Activated CD4-positive, alpha-beta T cell treated with anti-CD3 and anti-CD28 coated beads, Interleukin-2, Interleukin-6, amounts not matched to agents 100 ng/mL and 50 ng/mL, durations not matched to agents 16 hours and 8 hours (primary cell): Measurements from ENCODE around the gene ZNF317.

ENCODE experiments used
- DNase-seq: peaks from one replicate; pipeline ENCODE4 v3.0.0-alpha.2; 2020

ZNF317 gene

GRCh38 chr19:9140159-9140874 is at the start of gene ZNF317:
Gene ZNF317 (plus strand): TSS chr19:9140397. CDS start chr19:9156017, 15,620 bp downstream.
- DNase-seq = peak; percentile 94

GRCh38 chr19:9107375-9107774 is 32.8 kb upstream of the ZNF317 start, which contains the start of gene OR7G2:
Gene OR7G2 (minus strand): TSS chr19:9107475. CDS start chr19:9103243, 4,232 bp downstream.
- no peak for DNase-seq

- DNase-seq = no peak
Measured at GRCh38 chr19:9109959-9110358, 30.2 kb upstream of the ZNF317 start.

GRCh38 chr19:9115307-9115813 is 24.8 kb upstream of the ZNF317 start, which contains the start of gene OR7G1:
Gene OR7G1 (minus strand): TSS chr19:9115763. CDS start chr19:9115763, 0 bp downstream.
- no peak for DNase-seq

GRCh38 chr19:9116547-9116946 is 23.6 kb upstream of the ZNF317 start:
- DNase-seq = no peak

GRCh38 chr19:9126900-9127405 is 13.2 kb upstream of the ZNF317 start, which contains the start of gene OR7G3:
Gene OR7G3 (minus strand): TSS chr19:9126950. CDS start chr19:9126950, 0 bp downstream.
- DNase-seq = no peak

GRCh38 chr19:9128171-9128570 is 12.0 kb upstream of the ZNF317 start:
- no peak for DNase-seq

- DNase-seq = no peak
Measured at GRCh38 chr19:9130965-9131364, 9.2 kb upstream of the ZNF317 start.

GRCh38 chr19:9132422-9132821 is 7.8 kb upstream of the ZNF317 start:
- no peak for DNase-seq

GRCh38 chr19:9139609-9140158 is 513 bp upstream of the ZNF317 start:
- no peak for DNase-seq

- DNase-seq = no peak
Measured at GRCh38 chr19:9144920-9145319, 4.7 kb downstream of the ZNF317 start.

GRCh38 chr19:9146882-9147281 is 6.7 kb downstream of the ZNF317 start:
- no peak for DNase-seq

- DNase-seq = no peak
Measured at GRCh38 chr19:9148697-9149096, 8.5 kb downstream of the ZNF317 start.

- no peak for DNase-seq
Measured at GRCh38 chr19:9149997-9150396, 9.8 kb downstream of the ZNF317 start.

GRCh38 chr19:9150650-9151049 is 10.5 kb downstream of the ZNF317 start:
- no peak for DNase-seq

- DNase-seq = no peak
Measured at GRCh38 chr19:9151367-9151766, 11.2 kb downstream of the ZNF317 start.

GRCh38 chr19:9155591-9155990 is 15.4 kb downstream of the ZNF317 start:
- no peak for DNase-seq

GRCh38 chr19:9156304-9156703 is 16.1 kb downstream of the ZNF317 start:
- DNase-seq = no peak

GRCh38 chr19:9159891-9160290 is 19.7 kb downstream of the ZNF317 start:
- DNase-seq = no peak

- no peak for DNase-seq
Measured at GRCh38 chr19:9161427-9161826, 21.2 kb downstream of the ZNF317 start.

GRCh38 chr19:9165261-9165660 is 25.1 kb downstream of the ZNF317 start:
- no peak for DNase-seq

- no peak for DNase-seq
Measured at GRCh38 chr19:9166846-9167245, 26.6 kb downstream of the ZNF317 start.

GRCh38 chr19:9171393-9171991 is 31.3 kb downstream of the ZNF317 start:
- DNase-seq = no peak

GRCh38 chr19:9175326-9175725 is 35.1 kb downstream of the ZNF317 start:
- no peak for DNase-seq
